ENCODE results near the gene ARV1. TPM values are rescaled to one million over a fixed set of nuclear protein-coding genes. Genes with fewer than 3 reads are reported as not detected.

Gene ARV1
- total and polyA plus RNA-seq, 7 experiments from 2014 or later, result 5.6 to 35.8 (median 12.3) TPM

GRCh38 chr1:231039161-231040018 is 60.5 kb downstream of the ARV1 start:
- H3K4me3 ChIP-seq (ENCODE audit: low read length), result peak overlapping the region; percentile 49
- Mint-ChIP-seq H3K27ac (peak overlapping the region in 5 of 9 donors; percentile 39 to 69 (median 49)), H3K9me3 (no peaks in the 10 kb centered on the region), H3K4me3 (peak overlapping the region; percentile 76 to 89 (median 81)), H3K4me1 (peaks cover 26 to 52% (median 36%) of the 10 kb centered on the region in 7 donors), H3K27me3 (peaks cover 0 to 30% (median 0%) of the 10 kb centered on the region in 5 donors), H3K36me3 (peaks cover 0 to 4% (median 0%) of the 10 kb centered on the region in 5 donors)
- no peaks in the 10 kb centered on the region for H3K27me3 ChIP-seq (ENCODE audit: control insufficient read depth in 2 of 2, insufficient read depth in 2 of 2, low read length in 2 of 2)
- peak overlapping the region; percentile 56 for H3K27ac ChIP-seq (ENCODE audit: low read depth, low read length)
- ChIA-PET POLR2A (interaction anchor here (0.8 to 1.9 kb wide), 4 partner anchors 61 to 396 kb away, joined by 3 to 12 read pairs (median 4); partner anchors contain the start of genes ARV1 and TTC13), CTCF (no interaction called here)
- DNase-seq (peak in 8 of 9 donors; percentile 10 to 62 (median 22)), ATAC-seq (peak; percentile 22)
- peaks cover 10 to 13% of the 10 kb centered on the region in 2 donors for H3K4me1 ChIP-seq (ENCODE audit: control insufficient read depth in 2 of 2, insufficient read depth in 2 of 2, low read length in 2 of 2)
- peaks cover 0 to 3% (median 0%) of the 10 kb centered on the region in 3 experiments for H3K36me3 ChIP-seq (ENCODE audit: control insufficient read depth in 2 of 3, insufficient read depth in 3 of 3, low read length in 3 of 3)
- intact Hi-C loops (cut with micrococcal nuclease), result loop anchor here (1.0 to 10.0 kb wide), 13 partner anchors 60 to 565 kb away; partner anchors contain the start of genes C1orf198 (in 2 of the 2), COG2 (in 2 of the 2), EXOC8 (in 2 of the 2) and GNPAT (in 2 of the 2)
- no peaks in the 10 kb centered on the region for H3K9me3 ChIP-seq (ENCODE audit: control insufficient read depth in 2 of 3, low read length in 3 of 3)

DNA sequence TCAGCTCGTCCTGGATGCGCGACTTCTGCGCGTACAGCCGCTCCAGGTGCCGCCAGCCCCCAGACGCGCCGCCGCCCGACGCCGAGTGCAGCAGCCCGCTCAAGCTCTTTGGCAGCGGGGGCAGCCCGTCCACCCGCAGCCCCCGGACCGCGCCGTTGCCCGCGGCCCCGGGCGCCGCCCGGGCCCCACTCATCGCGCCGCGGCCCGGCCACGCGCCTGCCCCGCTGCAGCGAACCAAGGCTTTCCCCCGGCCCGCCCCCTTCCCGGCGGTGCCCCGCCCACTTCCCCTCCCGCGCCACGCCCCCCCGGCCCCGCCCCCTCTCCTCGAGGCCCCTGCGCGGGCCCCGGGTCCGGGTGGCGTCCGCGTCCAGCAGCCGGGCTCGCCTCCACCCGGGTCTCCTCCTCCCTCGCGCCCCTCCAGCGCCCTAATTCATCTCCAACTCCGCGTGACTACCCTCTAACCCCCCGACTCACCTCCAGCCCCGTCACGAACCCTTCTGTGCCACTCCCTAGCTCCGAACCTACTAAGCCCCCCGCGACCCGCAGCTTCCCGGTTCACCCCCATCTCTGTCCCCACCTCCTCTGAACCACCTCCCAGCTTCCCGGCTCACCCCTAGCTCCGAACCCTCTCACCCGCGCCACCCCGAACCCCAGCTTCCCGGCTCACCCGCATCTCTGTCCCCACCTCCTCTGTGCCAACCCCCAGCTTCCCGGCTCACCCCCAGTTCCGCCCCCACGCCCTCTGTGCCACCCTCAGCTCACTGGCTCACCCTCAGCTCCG is 61.3 kb downstream of the ARV1 start, which contains the start of gene FAM89A:
TSS of gene FAM89A (minus strand) at position 236 of the 781 bp plus-strand sequence. CDS start at position 193, 43 bp downstream.
- H3K27ac ChIP-seq (ENCODE audit: low read depth, low read length), result peak within 1 kb of the TSS; percentile 63
- peaks cover 0 to 3% (median 0%) of the 10 kb centered on the region in 3 experiments for H3K36me3 ChIP-seq (ENCODE audit: control insufficient read depth in 2 of 3, insufficient read depth in 3 of 3, low read length in 3 of 3)
- H3K9me3 ChIP-seq (ENCODE audit: control insufficient read depth in 2 of 3, low read length in 3 of 3), result no peaks in the 10 kb centered on the region
- peak within 1 kb of the TSS in 8 of 9 donors; percentile 36 to 83 (median 69) for H3K27ac Mint-ChIP-seq
- H3K4me1 Mint-ChIP-seq, result peaks cover 27 to 49% (median 36%) of the 10 kb centered on the region in 7 donors
- peaks cover 0 to 6% (median 3%) of the 10 kb centered on the region in 11 donors for H3K9me3 Mint-ChIP-seq
- no peaks in the 10 kb centered on the region for H3K27me3 ChIP-seq (ENCODE audit: control insufficient read depth in 2 of 2, insufficient read depth in 2 of 2, low read length in 2 of 2)
- H3K4me3 ChIP-seq (ENCODE audit: low read length), result peak within 1 kb of the TSS; percentile 67
- DNase-seq, result peak; percentile 44 to 79 (median 70)
- peak within 1 kb of the TSS; percentile 81 to 90 (median 82) for H3K4me3 Mint-ChIP-seq
- intact Hi-C loops (cut with micrococcal nuclease), result loop anchor here (1.0 to 10.0 kb wide), 9 partner anchors 62 to 565 kb away; partner anchors contain the start of genes C1orf198 (in 2 of the 2), COG2 (in 2 of the 2), EXOC8 (in 2 of the 2) and SPRTN (in 2 of the 2)
- peaks cover 0 to 4% (median 0%) of the 10 kb centered on the region in 5 donors for H3K36me3 Mint-ChIP-seq
- H3K27me3 Mint-ChIP-seq, result peaks cover 0 to 37% (median 0%) of the 10 kb centered on the region in 5 donors
- ChIA-PET POLR2A (interaction anchor here (0.8 to 1.9 kb wide), 6 partner anchors 10 to 397 kb away, joined by 3 to 12 read pairs (median 4); partner anchors contain the start of genes ARV1 and TTC13), CTCF (interaction anchor here (0.7 to 0.8 kb wide), 2 partner anchors 61 to 71 kb away, joined by 3 to 8 read pairs; partner anchors contain the start of gene ARV1)
- peaks cover 10 to 13% of the 10 kb centered on the region in 2 donors for H3K4me1 ChIP-seq (ENCODE audit: control insufficient read depth in 2 of 2, insufficient read depth in 2 of 2, low read length in 2 of 2)
- peak; percentile 91 for ATAC-seq

DNA sequence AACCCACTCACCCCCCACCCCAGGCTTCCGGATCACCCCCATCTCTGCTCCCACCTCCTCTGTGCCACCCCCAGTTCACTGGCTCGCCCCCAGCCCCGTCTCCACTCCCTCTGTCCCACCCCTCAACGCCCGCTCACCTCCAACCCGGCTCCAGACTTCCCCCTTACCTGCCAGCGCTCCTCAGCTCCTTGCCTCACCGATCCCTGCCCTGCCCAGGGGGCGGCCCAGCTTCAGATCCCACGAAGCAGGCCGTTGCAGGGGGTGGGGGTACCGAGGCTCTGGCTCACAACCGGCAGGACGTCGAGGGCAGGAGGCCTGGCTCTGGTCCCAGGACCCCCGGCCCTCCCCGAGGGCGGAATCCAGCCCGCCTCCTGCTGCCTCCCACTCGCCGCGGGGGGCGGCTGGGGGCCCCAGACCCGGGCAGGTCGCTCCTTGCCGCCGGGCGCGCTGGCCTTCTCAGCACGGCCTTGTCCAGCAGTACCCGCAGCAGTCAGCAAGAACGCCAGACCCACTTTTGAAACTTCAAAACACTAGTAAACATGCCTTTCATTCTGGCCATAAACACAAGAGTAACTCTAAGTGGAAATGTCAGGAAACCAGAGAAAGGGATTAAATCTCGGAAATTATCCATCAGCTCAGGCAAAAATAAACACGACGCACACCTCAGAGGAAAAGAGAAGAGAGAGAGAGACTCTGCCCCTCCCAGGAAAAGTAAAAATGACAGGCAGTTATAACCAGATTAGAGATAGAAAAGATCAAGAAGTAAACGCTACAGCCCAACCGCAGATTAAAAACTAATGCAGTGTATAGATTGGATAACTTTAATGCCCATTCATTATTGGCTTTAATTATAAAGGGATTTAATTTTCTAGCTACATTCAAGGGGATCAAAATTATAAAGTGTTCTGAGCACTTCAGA is 62.2 kb downstream of the ARV1 start:
- Histone ChIP-seq H3K27me3 (ENCODE audit: control insufficient read depth in 2 of 2, insufficient read depth in 2 of 2, low read length in 2 of 2) (no peaks in the 10 kb centered on the region), H3K9me3 (ENCODE audit: control insufficient read depth in 2 of 3, low read length in 3 of 3) (no peaks in the 10 kb centered on the region), H3K4me1 (ENCODE audit: control insufficient read depth in 2 of 2, insufficient read depth in 2 of 2, low read length in 2 of 2) (peaks cover 10 to 13% of the 10 kb centered on the region in 2 donors), H3K27ac (ENCODE audit: low read depth, low read length) (peak overlapping the region; percentile 63), H3K4me3 (ENCODE audit: low read length) (peak overlapping the region; percentile 67), H3K36me3 (ENCODE audit: control insufficient read depth in 2 of 3, insufficient read depth in 3 of 3, low read length in 3 of 3) (peaks cover 0 to 3% (median 0%) of the 10 kb centered on the region in 3 experiments)
- DNase-seq (peak in 3 of 9 donors; percentile 15 to 57 (median 18)), ATAC-seq (no peak)
- H3K9me3 Mint-ChIP-seq, result peaks cover 0 to 8% (median 3%) of the 10 kb centered on the region in 11 donors
- CTCF ChIA-PET, result interaction anchor here (0.7 to 0.8 kb wide), 2 partner anchors 62 to 72 kb away, joined by 3 to 8 read pairs; partner anchors contain the start of gene ARV1
- H3K4me1 Mint-ChIP-seq, result peaks cover 26 to 44% (median 35%) of the 10 kb centered on the region in 7 donors
- H3K4me3 Mint-ChIP-seq, result peak overlapping the region; percentile 67 to 90 (median 82)
- POLR2A ChIA-PET, result interaction anchor here (0.8 to 1.9 kb wide), 5 partner anchors 9 to 398 kb away, joined by 3 to 12 read pairs (median 4); partner anchors contain the start of genes ARV1 and TTC13
- intact Hi-C loops (cut with micrococcal nuclease), result loop anchor here (1.0 to 10.0 kb wide), 9 partner anchors 63 to 564 kb away; partner anchors contain the start of genes C1orf198 (in 2 of the 2), COG2 (in 2 of the 2), EXOC8 (in 2 of the 2) and SPRTN (in 2 of the 2)
- H3K27me3 Mint-ChIP-seq, result peaks cover 0 to 44% (median 2%) of the 10 kb centered on the region in 5 donors
- peak overlapping the region; percentile 4 to 86 (median 79) for H3K27ac Mint-ChIP-seq
- H3K36me3 Mint-ChIP-seq, result peaks cover 0 to 5% (median 1%) of the 10 kb centered on the region in 5 donors

DNA sequence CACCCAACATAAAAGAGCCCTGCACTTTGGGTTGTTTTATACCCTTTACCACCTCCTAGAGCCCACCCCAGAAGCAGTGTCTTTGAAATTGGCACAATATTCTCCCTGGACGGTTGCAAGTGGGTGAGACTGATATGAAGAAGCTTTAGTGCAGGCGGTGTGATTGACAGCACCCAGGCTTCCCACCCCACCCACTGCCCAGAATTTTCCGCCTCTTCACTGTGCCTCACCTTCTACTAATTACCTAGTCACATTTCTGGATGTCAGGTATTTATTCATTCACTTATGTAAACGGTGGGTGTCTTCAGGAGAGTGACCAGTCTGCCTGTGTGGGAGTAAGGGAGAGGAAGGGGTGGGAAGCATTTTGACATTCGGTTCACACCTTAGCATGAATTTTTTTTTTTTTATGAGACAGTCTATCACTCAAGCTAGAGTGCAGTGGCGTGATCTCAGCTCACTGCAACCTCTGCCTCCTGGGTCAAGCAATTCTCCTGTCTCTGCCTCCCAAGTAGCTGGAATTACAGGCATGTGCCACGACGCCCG is 62.9 kb downstream of the ARV1 start:
- Mint-ChIP-seq H3K4me3 (peak overlapping the region in 9 of 10 donors; percentile 64 to 85 (median 81)), H3K27me3 (peaks cover 0 to 52% (median 8%) of the 10 kb centered on the region in 5 donors), H3K27ac (peak overlapping the region in 8 of 9 donors; percentile 61 to 86 (median 81)), H3K9me3 (peaks cover 0 to 8% (median 3%) of the 10 kb centered on the region in 11 donors), H3K36me3 (peaks cover 0 to 5% (median 1%) of the 10 kb centered on the region in 5 donors), H3K4me1 (peaks cover 18 to 36% (median 28%) of the 10 kb centered on the region in 7 donors)
- H3K36me3 ChIP-seq (ENCODE audit: control insufficient read depth in 2 of 3, insufficient read depth in 3 of 3, low read length in 3 of 3), result peaks cover 0 to 3% (median 0%) of the 10 kb centered on the region in 3 experiments
- no peaks in the 10 kb centered on the region for H3K27me3 ChIP-seq (ENCODE audit: control insufficient read depth in 2 of 2, insufficient read depth in 2 of 2, low read length in 2 of 2)
- no peak overlapping the region for H3K27ac ChIP-seq (ENCODE audit: low read depth, low read length)
- ChIA-PET CTCF (no interaction called here), POLR2A (no interaction called here)
- DNase-seq (no peak), ATAC-seq (no peak)
- H3K9me3 ChIP-seq (ENCODE audit: control insufficient read depth in 2 of 3, low read length in 3 of 3), result no peaks in the 10 kb centered on the region
- H3K4me1 ChIP-seq (ENCODE audit: control insufficient read depth in 2 of 2, insufficient read depth in 2 of 2, low read length in 2 of 2), result peaks cover 10% of the 10 kb centered on the region in 2 donors
- intact Hi-C loops (cut with micrococcal nuclease), result loop anchor here (5.0 to 10.0 kb wide), 5 partner anchors 124 to 563 kb away; partner anchors contain the start of genes EXOC8 (in 2 of the 2), SPRTN (in 2 of the 2) and COG2 (in 1 of the 2)
- peak overlapping the region; percentile 67 for H3K4me3 ChIP-seq (ENCODE audit: low read length)

- H3K4me1 ChIP-seq (ENCODE audit: control insufficient read depth in 2 of 2, insufficient read depth in 2 of 2, low read length in 2 of 2), result no peaks in the 10 kb centered on the region
- H3K9me3 Mint-ChIP-seq, result peaks cover 0 to 10% (median 3%) of the 10 kb centered on the region in 11 donors
- ATAC-seq, result no peak
- peaks cover 0 to 5% (median 0%) of the 10 kb centered on the region in 5 donors for H3K36me3 Mint-ChIP-seq
- intact Hi-C loops (cut with micrococcal nuclease), result loop anchor here (5.0 to 10.0 kb wide), 5 partner anchors 127 to 560 kb away; partner anchors contain the start of genes EXOC8 (in 2 of the 2), SPRTN (in 2 of the 2) and COG2 (in 1 of the 2)
- POLR2A ChIA-PET, result interaction anchor here (0.6 to 1.1 kb wide), 2 partner anchors 49 to 196 kb away, joined by 4 to 14 read pairs; no protein-coding TSS in a partner anchor
- H3K27ac ChIP-seq (ENCODE audit: low read depth, low read length), result no peak overlapping the region
- peaks cover 6 to 16% (median 10%) of the 10 kb centered on the region in 7 donors for H3K4me1 Mint-ChIP-seq
- no peak for DNase-seq
- no peaks in the 10 kb centered on the region for H3K27me3 ChIP-seq (ENCODE audit: control insufficient read depth in 2 of 2, insufficient read depth in 2 of 2, low read length in 2 of 2)
- peak overlapping the region in 1 of 10 donors; percentile 4 for H3K4me3 Mint-ChIP-seq
- CTCF ChIA-PET, result no interaction called here
- H3K36me3 ChIP-seq (ENCODE audit: control insufficient read depth in 2 of 3, insufficient read depth in 3 of 3, low read length in 3 of 3), result peaks cover 0 to 3% (median 0%) of the 10 kb centered on the region in 3 experiments
- no peak overlapping the region for H3K4me3 ChIP-seq (ENCODE audit: low read length)
- no peaks in the 10 kb centered on the region for H3K9me3 ChIP-seq (ENCODE audit: control insufficient read depth in 2 of 3, low read length in 3 of 3)
- peaks cover 6 to 70% (median 16%) of the 10 kb centered on the region in 5 donors for H3K27me3 Mint-ChIP-seq
- peak overlapping the region in 1 of 9 donors; percentile 1 for H3K27ac Mint-ChIP-seq
Observed at GRCh38 chr1:231044588-231044987, 65.7 kb downstream of the ARV1 start.
